HuH-7 (cell line): Measurements from ENCODE around the gene C10orf105.

Experiments
- DNase-seq: peaks from one replicate; pipeline ENCODE4 v3.0.0; 2011; ENCODE audit warnings: low spot score

C10orf105 gene

DNA sequence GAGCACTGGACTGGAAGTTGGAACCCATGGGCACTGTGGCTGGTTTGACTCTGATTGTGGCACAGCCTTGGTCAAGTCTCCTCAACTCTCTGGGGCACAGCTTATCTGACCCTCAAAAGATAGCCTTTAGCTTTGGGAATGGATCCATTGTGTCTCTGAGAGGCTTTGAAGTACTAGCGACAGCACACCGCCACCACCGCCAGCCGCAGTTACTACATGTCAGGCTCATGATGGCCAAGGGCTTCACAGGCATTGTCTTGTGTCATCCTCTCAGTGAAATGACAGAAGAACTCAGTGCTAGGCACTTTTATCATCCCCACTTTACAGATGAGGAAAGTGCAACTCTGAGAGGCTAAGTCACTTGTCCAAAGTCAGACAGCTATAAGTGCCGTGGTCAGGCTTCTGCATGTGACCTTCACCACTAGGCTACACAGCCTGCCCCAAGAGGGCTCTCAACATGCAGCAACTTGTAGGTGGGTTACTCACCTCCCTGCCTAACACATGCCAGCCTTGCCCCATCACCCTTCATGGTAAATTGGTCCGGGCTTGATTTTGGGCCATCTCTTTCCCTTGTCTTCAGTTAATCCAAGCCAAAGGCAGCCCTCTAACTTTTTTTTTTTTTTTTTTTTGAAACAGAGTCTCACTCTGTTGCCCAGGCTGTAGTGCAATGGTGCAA, 44.1 kb downstream of the C10orf105 start:
- no peak for DNase-seq

DNA sequence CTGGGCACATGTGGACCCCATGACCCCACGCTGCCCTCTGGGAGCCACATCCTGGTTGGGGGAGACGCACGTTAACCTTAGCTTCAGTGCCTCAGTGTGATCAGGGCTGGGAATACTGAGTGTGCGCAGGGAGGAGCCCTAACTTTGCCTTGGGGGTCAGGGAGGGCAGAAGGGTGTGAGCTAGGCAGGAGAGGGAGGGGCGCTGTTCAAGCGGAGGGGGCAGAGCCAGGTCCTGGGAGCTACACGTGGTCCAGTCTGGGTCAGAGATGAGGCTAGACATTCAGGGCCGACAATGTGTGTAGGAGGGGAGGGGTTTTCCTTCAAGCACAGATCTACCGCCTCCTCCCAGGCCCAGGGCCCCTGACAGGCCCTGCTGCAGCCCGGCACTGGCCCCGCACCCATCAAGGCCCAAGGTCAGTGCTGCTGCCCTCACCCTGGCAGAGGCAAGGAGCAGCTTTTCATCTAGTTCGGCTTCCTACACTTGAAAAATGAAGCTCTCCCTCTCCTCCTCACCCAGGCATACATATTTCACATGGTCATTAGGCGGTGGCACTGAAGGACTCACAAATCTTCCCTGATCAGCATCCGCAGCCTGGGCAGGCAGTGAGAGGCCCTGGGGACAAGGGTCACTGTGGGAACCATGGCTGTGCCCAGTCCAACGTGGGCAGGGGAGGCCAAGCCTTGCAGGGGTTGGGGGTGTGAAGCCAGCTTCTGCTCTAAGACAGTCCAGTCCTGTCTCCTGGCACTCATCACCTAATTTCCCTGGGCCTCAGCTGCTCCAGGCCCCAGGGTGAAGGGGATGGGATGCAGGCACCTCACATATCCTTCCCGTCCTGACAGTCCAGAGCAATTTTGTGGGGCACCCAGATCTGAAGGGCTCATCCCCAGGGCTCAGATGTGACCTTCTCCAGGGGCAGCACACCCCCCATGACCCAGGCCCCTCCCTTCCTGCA, 47.3 kb downstream of the C10orf105 start:
- DNase-seq, result no peak

DNA sequence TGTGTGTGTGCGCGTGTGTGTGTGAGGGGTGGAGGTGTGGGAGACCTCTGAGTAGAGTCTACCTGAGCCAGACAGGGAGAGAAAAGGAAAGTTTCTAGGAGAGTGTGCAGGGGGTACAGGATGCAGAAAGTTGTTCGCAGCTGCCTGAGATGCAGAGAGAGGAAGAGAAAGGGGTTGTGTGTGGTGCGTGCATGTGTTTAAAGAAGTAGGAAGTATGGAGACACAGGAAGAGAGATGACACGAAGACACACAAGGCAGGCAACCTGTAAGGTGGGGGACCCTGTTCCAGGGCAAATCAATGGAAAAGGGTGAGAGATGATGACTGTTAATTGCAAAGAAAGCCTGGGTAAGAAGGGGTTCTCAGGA, 52.2 kb downstream of the C10orf105 start:
- no peak for DNase-seq

DNA sequence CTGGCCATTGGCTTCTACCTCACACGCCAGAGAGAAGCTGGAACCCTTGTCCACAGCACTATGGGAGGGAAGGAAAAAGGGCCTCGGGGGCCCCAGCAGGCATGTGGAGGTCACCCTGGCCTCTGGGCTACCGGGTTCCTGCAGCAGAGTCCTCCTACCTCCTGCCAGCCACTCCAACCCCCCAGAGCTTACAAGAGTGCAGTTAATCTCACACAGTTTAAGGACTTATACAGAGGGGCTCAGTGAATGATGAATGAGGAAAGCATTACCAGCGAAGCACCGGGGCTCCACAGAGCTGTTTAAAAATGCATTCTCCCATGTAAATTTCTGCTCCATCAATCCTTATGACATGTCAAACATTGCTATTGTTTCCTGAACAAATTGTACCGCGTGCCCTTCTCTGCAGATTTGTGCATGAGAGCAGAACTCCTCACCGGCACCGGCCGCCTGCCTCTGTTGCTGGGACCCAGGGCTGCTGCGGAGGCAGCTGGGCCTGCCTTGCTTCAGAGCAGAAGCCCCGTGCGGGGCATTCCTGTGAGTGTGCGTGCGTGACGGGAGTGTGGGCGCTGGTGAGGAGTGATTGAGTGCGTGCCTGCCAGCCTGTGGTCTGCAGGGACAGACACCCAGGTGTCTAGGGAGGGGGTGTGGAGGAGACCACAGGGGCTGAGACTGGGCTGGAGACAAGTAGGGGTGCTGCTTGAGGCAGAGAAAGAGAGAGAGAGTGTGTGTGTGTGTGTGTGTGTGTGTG, 52.8 kb downstream of the C10orf105 start:
- no peak for DNase-seq

DNA sequence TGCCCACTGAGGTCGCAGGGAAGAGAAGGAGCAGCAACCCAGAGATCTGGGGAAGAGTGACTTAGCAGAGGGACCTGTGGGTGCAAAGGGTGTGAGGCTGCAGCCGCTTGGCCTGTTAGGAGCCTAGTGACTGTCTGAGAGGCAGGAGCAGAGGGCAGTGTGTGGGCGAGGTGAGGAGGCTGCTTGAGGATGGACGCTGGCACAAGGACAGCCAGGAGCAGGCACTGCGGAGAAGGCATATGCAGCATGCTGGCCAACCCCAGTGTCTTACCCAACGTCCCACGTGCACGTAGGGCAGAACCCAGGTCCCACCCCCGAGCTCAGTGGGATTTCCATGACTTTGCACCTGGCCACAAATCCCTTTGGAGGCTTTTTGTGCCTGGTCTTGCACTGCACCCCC, 54.1 kb downstream of the C10orf105 start:
- DNase-seq, result no peak

DNA sequence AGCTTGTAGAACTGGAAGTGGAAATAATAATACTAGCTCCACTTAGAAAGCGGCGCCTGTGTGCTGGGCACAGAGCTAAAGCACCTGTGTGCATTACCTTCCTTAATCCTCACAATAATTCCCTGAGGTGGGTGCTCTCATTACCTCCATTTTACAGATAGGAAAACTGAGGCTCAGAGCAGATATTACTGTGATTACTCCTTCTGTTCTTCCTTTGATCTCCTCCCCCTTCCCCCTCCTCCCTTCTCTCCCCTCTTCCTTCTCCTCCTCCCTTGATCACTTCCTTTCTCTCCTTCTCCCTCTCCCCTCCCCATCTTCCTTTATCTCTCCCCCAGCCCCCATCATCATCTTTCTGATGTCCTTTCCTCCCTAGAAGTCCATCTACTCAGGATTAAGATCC, 55.0 kb downstream of the C10orf105 start:
- no peak for DNase-seq

DNA sequence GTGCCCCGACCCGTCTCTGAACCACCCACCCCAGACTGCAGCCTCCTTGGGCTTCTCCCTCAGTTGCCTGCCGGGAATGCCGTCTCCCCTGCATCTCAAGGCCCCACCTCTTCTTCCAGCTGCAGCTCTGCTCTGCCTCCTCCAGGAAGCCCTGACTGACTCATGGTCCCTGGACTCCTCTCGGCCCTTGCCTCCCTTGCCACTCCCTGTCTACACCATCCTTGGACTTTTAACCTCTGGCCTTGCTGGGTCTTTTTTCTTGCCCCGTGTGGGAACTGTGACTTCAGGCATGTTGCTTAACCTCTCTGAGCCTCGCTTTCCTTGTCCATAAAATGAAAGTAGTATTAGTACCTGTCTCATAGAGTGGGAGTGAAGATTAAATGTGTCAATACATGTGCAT, 56.3 kb downstream of the C10orf105 start:
- DNase-seq, result no peak

DNA sequence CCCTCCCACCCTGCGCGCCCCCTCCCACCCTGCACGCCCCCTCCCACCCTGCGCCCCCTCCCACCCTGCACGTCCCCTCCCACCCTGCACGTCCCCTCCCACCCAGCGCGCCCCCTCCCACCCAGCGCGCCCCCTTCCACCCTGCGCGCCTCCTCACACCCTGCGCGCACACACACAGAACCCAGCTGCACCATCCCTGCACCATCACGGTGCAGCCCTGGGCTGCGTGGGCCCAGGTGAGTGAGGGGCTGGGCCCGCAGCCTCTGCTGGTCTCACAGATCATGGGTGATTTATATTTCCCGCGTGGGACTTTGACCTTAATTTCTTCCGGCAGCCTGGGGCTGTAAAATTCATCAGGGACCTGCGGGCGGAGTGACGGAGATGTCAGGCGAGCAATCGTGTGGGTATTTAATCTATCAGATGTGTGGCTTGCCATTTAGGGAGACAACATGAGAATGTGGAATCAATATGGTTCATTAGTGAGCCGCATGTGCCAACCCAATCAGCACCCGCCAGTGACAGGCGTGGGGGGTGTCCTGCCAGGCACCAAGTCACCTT, 57.7 kb downstream of the C10orf105 start:
- DNase-seq, result no peak
